ENCODE data around the gene DNLZ.

- TF ChIP-seq POLR2A (IDR thresholded peaks at IDR 0.05; ENCODE audit: low read length), result no peak
- no peak for TF ChIP-seq GATA1 (IDR thresholded peaks at IDR 0.05; ENCODE audit: low read depth, low read length)
Observed at GRCh38 chr9:136324501-136325300, 38.8 kb downstream of the DNLZ start.
